Aorta (tissue), 5 donors: Measurements from ENCODE around the gene ADGRA1. TPM values are rescaled to one million over a fixed set of nuclear protein-coding genes. Genes with fewer than 3 reads are reported as not detected.
A peak's percentile ranks its signal among the peaks of the same experiment; 100 is the strongest.
"Not testable (repeated sequence)": the region's sequence is repeated elsewhere in the genome, so short reads cannot be mapped to it uniquely, and the experiment has no call there.

ENCODE experiments used
- ATAC-seq: fragments of 200-7000 bp; cut with Tn5 transposase; one replicate; pipeline ENCODE4 v1.9.1; 2022; ENCODE audit warnings: moderate library complexity; ENCODE audit not compliant: low FRiP score
- DNase-seq, 2 donors: peaks; one replicate each; pipeline ENCODE4 v3.0.0-alpha.2; 2020
- H3K27ac ChIP-seq, 2 donors: one replicate each; pipeline ENCODE4 v1.5.1; 2013; ENCODE audit warnings: low read length in 2 of 2, mild to moderate bottlenecking in 2 of 2, moderate library complexity in 2 of 2, control low read depth in 1 of 2, inconsistent platforms in 1 of 2, low read depth in 1 of 2
- H3K27me3 ChIP-seq, 2 donors: one replicate each; pipeline ENCODE4 v1.6.1; 2013; ENCODE audit warnings: control low read depth in 1 of 2, low read length in 1 of 2, mild to moderate bottlenecking in 1 of 2, moderate library complexity in 1 of 2; ENCODE audit not compliant: insufficient read depth in 2 of 2, control insufficient read depth in 1 of 2
- H3K36me3 ChIP-seq, 2 donors: one replicate each; pipeline ENCODE4 v1.6.1; 2013; ENCODE audit warnings: control low read depth in 1 of 2, low read length in 1 of 2, mild to moderate bottlenecking in 1 of 2; ENCODE audit not compliant: insufficient read depth in 2 of 2, control insufficient read depth in 1 of 2
- H3K4me1 ChIP-seq, 2 donors: one replicate each; pipeline ENCODE4 v1.6.1; 2013; ENCODE audit warnings: low read length in 2 of 2, control low read depth in 1 of 2, mild to moderate bottlenecking in 1 of 2, moderate library complexity in 1 of 2; ENCODE audit not compliant: insufficient read depth in 2 of 2, control insufficient read depth in 1 of 2
- H3K4me3 ChIP-seq, 2 donors: one replicate each; pipeline ENCODE4 v1.5.1; 2013; ENCODE audit warnings: low read length in 2 of 2, control low read depth in 1 of 2, mild to moderate bottlenecking in 1 of 2
- H3K9me3 ChIP-seq: one replicate; pipeline ENCODE4 v1.6.1; 2013; ENCODE audit warnings: mild to moderate bottlenecking, low read length; ENCODE audit not compliant: control insufficient read depth
- WGBS, 2 donors: extraction: QIAGEN DNeasy Blood & Tissue Kit; methylation state at CpG; one replicate each; pipeline ENCODE4 v1.1.7; 2013; 5-methylcytosine and 5-hydroxymethylcytosine counted together
- intact Hi-C, 2 donors: fragments of 100-400 bp; cut with DNase I; formaldehyde crosslinking; loops; one replicate each; pipeline versions ENCODE4 v1.14.2 to v1.15.0; 2022
- polyA plus RNA-seq, 2 donors: library from polyadenylated mRNA; stranded (reverse); fragments of 200-250 nt; gene quantifications; one replicate each; pipeline ENCODE4 v1.2.3, GENCODE V29; 2013
- total RNA-seq, 2 donors: library from RNA; stranded (reverse); fragmentation: NEBNext Ultra II Directional; extraction: Animal tissue kit (Norgen Biotek cat#: 25700); gene quantifications; one replicate each; pipeline ENCODE4 v1.2.1, GENCODE V29; 2021
- donor health status: healthy with polysubstance abuse.
- donor health status: Bipolar disorder and iron deficiency.
- donor health status: DM: no; HTN: no; CAD: no.
- donor health status: DM: no; HTN: no; CAD: no.
- donor health status: DM: yes; HTN: yes; CAD: no.

The ADGRA1 gene
- total and polyA plus RNA-seq, 4 donors: 0.20 TPM; not detected in 3

- Histone ChIP-seq H3K27ac (no peak overlapping the region), H3K4me3 (no peak overlapping the region), H3K4me1 (no peaks in the 10 kb centered on the region), H3K27me3 (no peaks in the 10 kb centered on the region), H3K9me3 (no peaks in the 10 kb centered on the region), H3K36me3 (no peaks in the 10 kb centered on the region)
- intact Hi-C loops: no loop called here
- DNase-seq (no peak), ATAC-seq (no peak)
- WGBS, 2 donors: 61 to 62% methylated on average over 11 of the region's 11 CpGs
These were observed 37.4 kb upstream of the ADGRA1 start for GRCh38 chr10:133050371-133050770.

- H3K4me1 ChIP-seq: no peaks in the 10 kb centered on the region
- no peaks in the 10 kb centered on the region for H3K36me3 ChIP-seq
- DNase-seq (no peak), ATAC-seq (no peak)
- H3K9me3 ChIP-seq: no peaks in the 10 kb centered on the region
- H3K27ac ChIP-seq: no peak overlapping the region
- WGBS, 2 donors: 90 to 92% methylated on average over 14 of the region's 14 CpGs
- intact Hi-C loops: no loop called here
- H3K27me3 ChIP-seq: no peaks in the 10 kb centered on the region
- no peak overlapping the region for H3K4me3 ChIP-seq
These were observed 35.6 kb upstream of the ADGRA1 start for GRCh38 chr10:133052076-133052475.

- ATAC-seq, DNase-seq, intact Hi-C loops, H3K36me3 ChIP-seq, H3K9me3 ChIP-seq, H3K4me3 ChIP-seq, H3K27ac ChIP-seq, H3K27me3 ChIP-seq, H3K4me1 ChIP-seq: not testable (repeated sequence)
- 78 to 81% methylated on average over 10 of the region's 10 CpGs for WGBS, 2 donors
These were observed 34.1 kb upstream of the ADGRA1 start for GRCh38 chr10:133053527-133054133.

- intact Hi-C loops: no loop called here
- H3K27me3 ChIP-seq: no peaks in the 10 kb centered on the region
These were observed 32.3 kb upstream of the ADGRA1 start for GRCh38 chr10:133055470-133055869.

GRCh38 chr10:133056001-133056400, 31.7 kb upstream of the ADGRA1 start:
- intact Hi-C loops: no loop called here
- no peaks in the 10 kb centered on the region for H3K27me3 ChIP-seq
- no peak overlapping the region for H3K4me3 ChIP-seq
- 88 to 91% methylated on average over 13 of the region's 13 CpGs for WGBS, 2 donors
- no peaks in the 10 kb centered on the region for H3K9me3 ChIP-seq
- H3K27ac ChIP-seq: no peak overlapping the region
- no peaks in the 10 kb centered on the region for H3K4me1 ChIP-seq
- H3K36me3 ChIP-seq: no peaks in the 10 kb centered on the region
- DNase-seq: no peak
- no peak for ATAC-seq

More at GRCh38 chr10:133055470-133055869, 32.3 kb upstream of the ADGRA1 start:
- H3K9me3 ChIP-seq: no peaks in the 10 kb centered on the region
- no peaks in the 10 kb centered on the region for H3K4me1 ChIP-seq
- H3K27ac ChIP-seq: no peak overlapping the region
- ATAC-seq (peak; percentile 42), DNase-seq (no peak)
- WGBS, 2 donors: 13 to 20% methylated on average over 2 of the region's 2 CpGs
- no peaks in the 10 kb centered on the region for H3K36me3 ChIP-seq
- H3K4me3 ChIP-seq: no peak overlapping the region

GRCh38 chr10:133056651-133057178, 31.0 kb upstream of the ADGRA1 start:
- intact Hi-C loops: no loop called here
- DNase-seq: no peak
- WGBS, 2 donors: 71 to 76% methylated on average over 19 of the region's 19 CpGs

GRCh38 chr10:133058331-133059092, 29.2 kb upstream of the ADGRA1 start:
- ATAC-seq: no peak
- Histone ChIP-seq H3K27ac (no peak overlapping the region), H3K4me3 (no peak overlapping the region), H3K4me1 (no peaks in the 10 kb centered on the region), H3K36me3 (no peaks in the 10 kb centered on the region), H3K9me3 (no peaks in the 10 kb centered on the region), H3K27me3 (no peaks in the 10 kb centered on the region)
- 42 to 44% methylated on average over 13 of the region's 13 CpGs for WGBS, 2 donors
- intact Hi-C loops: no loop called here
- no peak for DNase-seq

More at GRCh38 chr10:133056651-133057178, 31.0 kb upstream of the ADGRA1 start:
- no peak for ATAC-seq
- H3K27me3 ChIP-seq: no peaks in the 10 kb centered on the region
- no peaks in the 10 kb centered on the region for H3K36me3 ChIP-seq
- no peak overlapping the region for H3K4me3 ChIP-seq
- no peaks in the 10 kb centered on the region for H3K4me1 ChIP-seq
- H3K9me3 ChIP-seq: no peaks in the 10 kb centered on the region
- no peak overlapping the region for H3K27ac ChIP-seq

- no peaks in the 10 kb centered on the region for H3K36me3 ChIP-seq
- WGBS, 2 donors: 90 to 91% methylated on average over 7 of the region's 7 CpGs
- no peak for ATAC-seq
- H3K9me3 ChIP-seq: no peaks in the 10 kb centered on the region
- intact Hi-C loops: no loop called here
- H3K4me3 ChIP-seq: no peak overlapping the region
- H3K27ac ChIP-seq: no peak overlapping the region
- DNase-seq: no peak
- no peaks in the 10 kb centered on the region for H3K4me1 ChIP-seq
- H3K27me3 ChIP-seq: no peaks in the 10 kb centered on the region
These were observed 28.6 kb upstream of the ADGRA1 start for GRCh38 chr10:133059093-133059470.

GRCh38 chr10:133059571-133059970, 28.2 kb upstream of the ADGRA1 start:
- Histone ChIP-seq H3K9me3 (no peaks in the 10 kb centered on the region), H3K4me3 (no peak overlapping the region), H3K4me1 (no peaks in the 10 kb centered on the region), H3K36me3 (no peaks in the 10 kb centered on the region), H3K27ac (no peak overlapping the region), H3K27me3 (no peaks in the 10 kb centered on the region)
- 74 to 83% methylated on average over 9 of the region's 9 CpGs for WGBS, 2 donors
- ATAC-seq: no peak
- intact Hi-C loops: no loop called here
- DNase-seq: no peak
